Measurements from ENCODE around the gene CPED1.

Gene CPED1

GRCh38 chr7:121272676-121273075 is 284.2 kb downstream of the CPED1 start:
- Histone ChIP-seq H3K27me3 (ENCODE audit: insufficient read depth, low read length) (no peaks in the 10 kb centered on the region), H3K4me2 (ENCODE audit: low read length) (no peak overlapping the region), H3K9me3 (ENCODE audit: low read length) (no peaks in the 10 kb centered on the region), H3K4me1 (ENCODE audit: insufficient read depth, low read length, severe bottlenecking) (peaks cover 20% of the 10 kb centered on the region), H3K27ac (ENCODE audit: low read depth, low read length, poor library complexity, severe bottlenecking) (no peak overlapping the region), H3K4me3 (ENCODE audit: low read depth, low read length, poor library complexity, severe bottlenecking) (no peak overlapping the region), H4K20me1 (ENCODE audit: insufficient read depth, low read length) (no peaks in the 10 kb centered on the region), H3K9ac (ENCODE audit: low read length) (no peak overlapping the region), H3K79me2 (ENCODE audit: insufficient read depth, low read length) (no peaks in the 10 kb centered on the region), H2AFZ (ENCODE audit: low read length) (no peak overlapping the region), H3K36me3 (ENCODE audit: insufficient read depth, low read length) (peaks cover 9% of the 10 kb centered on the region; the same call in 1 of the 2 replicates), H3F3A (ENCODE audit: insufficient read depth, low read length) (no peaks in the 10 kb centered on the region), H3K9me2 (ENCODE audit: low read depth, low read length) (no peaks in the 10 kb centered on the region)
- TF ChIP-seq EZH2 (IDR thresholded peaks at IDR 0.05; ENCODE audit: borderline replicate concordance, low read length) (no peak), CTCF (IDR thresholded peaks at IDR 0.05; ENCODE audit: low read length) (no peak)

DNA sequence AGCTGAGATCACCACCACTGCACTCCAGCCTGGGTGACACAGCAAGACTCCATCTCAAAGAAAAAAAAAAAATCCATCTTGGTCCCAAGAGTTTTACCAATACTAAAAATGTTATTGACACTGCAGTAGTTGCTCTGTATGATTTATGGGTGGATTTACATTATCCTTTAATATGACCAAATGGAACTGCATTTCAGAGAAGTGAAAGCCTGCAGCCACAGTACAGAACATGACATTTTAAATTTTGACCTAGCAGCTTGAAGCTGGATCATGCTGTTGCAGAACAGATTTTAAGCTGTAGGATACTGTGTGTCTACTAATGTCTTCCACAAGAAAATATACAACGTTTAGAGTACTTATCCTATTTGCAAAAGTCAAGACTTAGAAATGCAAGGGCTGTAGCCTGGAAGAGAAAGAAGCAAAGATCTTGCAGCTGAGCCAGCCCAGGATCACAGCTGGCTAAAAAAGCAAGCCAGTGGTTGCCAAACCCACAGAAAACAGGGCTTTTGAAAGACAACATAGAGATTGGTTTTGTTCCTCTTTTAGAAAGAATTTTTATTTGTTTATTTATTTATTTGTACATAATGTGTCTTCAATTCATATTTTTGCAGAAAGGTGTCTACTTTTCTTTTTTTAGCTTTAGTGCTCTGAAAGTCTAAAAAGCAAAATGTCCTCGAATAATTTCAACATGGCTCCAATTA is 285.1 kb downstream of the CPED1 start:
- H2AFZ ChIP-seq (ENCODE audit: low read length) = peak overlapping the region; percentile 0
- TF ChIP-seq EZH2 (IDR thresholded peaks at IDR 0.05; ENCODE audit: borderline replicate concordance, low read length) (no peak), CTCF (IDR thresholded peaks at IDR 0.05; ENCODE audit: low read length) (no peak)
- H4K20me1 ChIP-seq (ENCODE audit: insufficient read depth, low read length) = no peaks in the 10 kb centered on the region
- H3K4me1 ChIP-seq (ENCODE audit: insufficient read depth, low read length, severe bottlenecking) = peaks cover 25% of the 10 kb centered on the region
- H3K27me3 ChIP-seq (ENCODE audit: insufficient read depth, low read length) = no peaks in the 10 kb centered on the region
- peaks cover 9% of the 10 kb centered on the region; the same call in 1 of the 2 replicates for H3K36me3 ChIP-seq (ENCODE audit: insufficient read depth, low read length)
- peak overlapping the region; percentile 40 for H3K27ac ChIP-seq (ENCODE audit: low read depth, low read length, poor library complexity, severe bottlenecking)
- H3K79me2 ChIP-seq (ENCODE audit: insufficient read depth, low read length) = no peaks in the 10 kb centered on the region
- H3K9me2 ChIP-seq (ENCODE audit: low read depth, low read length) = no peaks in the 10 kb centered on the region
- H3K4me3 ChIP-seq (ENCODE audit: low read depth, low read length, poor library complexity, severe bottlenecking) = no peak overlapping the region
- no peaks in the 10 kb centered on the region for H3F3A ChIP-seq (ENCODE audit: insufficient read depth, low read length)
- no peaks in the 10 kb centered on the region for H3K9me3 ChIP-seq (ENCODE audit: low read length)
- H3K9ac ChIP-seq (ENCODE audit: low read length) = 0 out of 2 replicates have a peak overlapping the region, but pooled peaks have one; percentile 18
- peak overlapping the region; percentile 4; the same call in 1 of the 2 replicates for H3K4me2 ChIP-seq (ENCODE audit: low read length)

- H3K4me1 ChIP-seq (ENCODE audit: insufficient read depth, low read length, severe bottlenecking) = peaks cover 33% of the 10 kb centered on the region
- peaks cover 9% of the 10 kb centered on the region; the same call in 1 of the 2 replicates for H3K36me3 ChIP-seq (ENCODE audit: insufficient read depth, low read length)
- no peaks in the 10 kb centered on the region for H3K27me3 ChIP-seq (ENCODE audit: insufficient read depth, low read length)
- H3K9me3 ChIP-seq (ENCODE audit: low read length) = no peaks in the 10 kb centered on the region
- peak overlapping the region; percentile 40 for H3K27ac ChIP-seq (ENCODE audit: low read depth, low read length, poor library complexity, severe bottlenecking)
- no peaks in the 10 kb centered on the region for H4K20me1 ChIP-seq (ENCODE audit: insufficient read depth, low read length)
- no peak overlapping the region for H3K4me3 ChIP-seq (ENCODE audit: low read depth, low read length, poor library complexity, severe bottlenecking)
- H3K9ac ChIP-seq (ENCODE audit: low read length) = no peak overlapping the region
- H2AFZ ChIP-seq (ENCODE audit: low read length) = peak overlapping the region; percentile 0; the same call in 1 of the 2 replicates
- H3K79me2 ChIP-seq (ENCODE audit: insufficient read depth, low read length) = no peaks in the 10 kb centered on the region
- H3F3A ChIP-seq (ENCODE audit: insufficient read depth, low read length) = no peaks in the 10 kb centered on the region
- no peaks in the 10 kb centered on the region for H3K9me2 ChIP-seq (ENCODE audit: low read depth, low read length)
- no peak overlapping the region for H3K4me2 ChIP-seq (ENCODE audit: low read length)
- TF ChIP-seq EZH2 (IDR thresholded peaks at IDR 0.05; ENCODE audit: borderline replicate concordance, low read length) = no peak
Measured at GRCh38 chr7:121274467-121274866, 286.0 kb downstream of the CPED1 start.

Measured in OCI-LY1 (cell line).